IMR-90 (cell line): ENCODE results near the gene IVNS1ABP.

Experiments
- BHLHE40 ChIP-seq: fragments of 150-350 bp; IDR thresholded peaks from 2 replicates; pipeline ENCODE4 v1.6.1; 2016; ENCODE audit warnings: mild to moderate bottlenecking, low read depth, low read length
- CEBPB ChIP-seq: IDR thresholded peaks from 2 replicates; pipeline ENCODE4 v1.6.1; 2012; ENCODE audit warnings: low read depth, low read length, improper control_type of control experiment
- CHD1 ChIP-seq: IDR thresholded peaks from 2 replicates; pipeline ENCODE4 v1.6.1; 2012; ENCODE audit warnings: low read depth, low read length, improper control_type of control experiment
- POLR2A ChIP-seq: IDR thresholded peaks from 2 replicates; pipeline ENCODE4 v1.6.1; 2012; ENCODE audit warnings: mild to moderate bottlenecking, low read depth, low read length
- RAD21 ChIP-seq: IDR thresholded peaks from 2 replicates; pipeline ENCODE4 v1.6.1; 2012; ENCODE audit warnings: low read length, improper control_type of control experiment
- RCOR1 ChIP-seq: IDR thresholded peaks from 2 replicates; pipeline ENCODE4 v1.6.1; 2012; ENCODE audit warnings: mild to moderate bottlenecking, low read length, improper control_type of control experiment; ENCODE audit not compliant: insufficient replicate concordance
- USF2 ChIP-seq: fragments of 150-350 bp; IDR thresholded peaks from 2 replicates; pipeline ENCODE4 v1.6.1; 2017; ENCODE audit warnings: mild to moderate bottlenecking, antibody characterized with exemption, low read length, low read depth
- TF ChIP-seq, protein P1 (sequence below): conservative IDR thresholded peaks from 2 replicates; pipeline ENCODE4 v1.5.1; 2012; ENCODE audit warnings: mild to moderate bottlenecking, low read depth, low read length, improper control_type of control experiment

- TF ChIP-seq CHD1 (no peak), RCOR1 (no peak), POLR2A (no peak), BHLHE40 (no peak), CEBPB (no peak), RAD21 (no peak), USF2 (no peak)
- TF ChIP-seq, protein P1, sequence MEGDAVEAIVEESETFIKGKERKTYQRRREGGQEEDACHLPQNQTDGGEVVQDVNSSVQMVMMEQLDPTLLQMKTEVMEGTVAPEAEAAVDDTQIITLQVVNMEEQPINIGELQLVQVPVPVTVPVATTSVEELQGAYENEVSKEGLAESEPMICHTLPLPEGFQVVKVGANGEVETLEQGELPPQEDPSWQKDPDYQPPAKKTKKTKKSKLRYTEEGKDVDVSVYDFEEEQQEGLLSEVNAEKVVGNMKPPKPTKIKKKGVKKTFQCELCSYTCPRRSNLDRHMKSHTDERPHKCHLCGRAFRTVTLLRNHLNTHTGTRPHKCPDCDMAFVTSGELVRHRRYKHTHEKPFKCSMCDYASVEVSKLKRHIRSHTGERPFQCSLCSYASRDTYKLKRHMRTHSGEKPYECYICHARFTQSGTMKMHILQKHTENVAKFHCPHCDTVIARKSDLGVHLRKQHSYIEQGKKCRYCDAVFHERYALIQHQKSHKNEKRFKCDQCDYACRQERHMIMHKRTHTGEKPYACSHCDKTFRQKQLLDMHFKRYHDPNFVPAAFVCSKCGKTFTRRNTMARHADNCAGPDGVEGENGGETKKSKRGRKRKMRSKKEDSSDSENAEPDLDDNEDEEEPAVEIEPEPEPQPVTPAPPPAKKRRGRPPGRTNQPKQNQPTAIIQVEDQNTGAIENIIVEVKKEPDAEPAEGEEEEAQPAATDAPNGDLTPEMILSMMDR, result no peak
Measured at GRCh38 chr1:185305419-185305818, 11.6 kb downstream of the IVNS1ABP start.
